ENCODE results near the gene MAPK8.

GRCh38 chr10:48358838-48359237 lies 52.4 kb downstream of the MAPK8 start:
- no peak for TF ChIP-seq CTCF (IDR thresholded peaks at IDR 0.05 in 2 of 3, conservative IDR thresholded peaks at IDR 0.05 in 1 of 3; ENCODE audit: insufficient read depth in 2 of 3, low read depth in 1 of 3, low read length in 3 of 3)
- TF ChIP-seq ZNF785 (CRISPR knock-in tag; IDR thresholded peaks at IDR 0.05): no peak
- no peak for TF ChIP-seq ZNF780A (CRISPR knock-in tag; IDR thresholded peaks at IDR 0.05)
- no peak for TF ChIP-seq POLR2A (conservative IDR thresholded peaks at IDR 0.05)
- TF ChIP-seq CREB3L1 (IDR thresholded peaks at IDR 0.05; ENCODE audit: borderline replicate concordance, low read depth): no peak
- TF ChIP-seq KLF16 (IDR thresholded peaks at IDR 0.05): no peak
- no peak for TF ChIP-seq GMEB1 (CRISPR knock-in tag; IDR thresholded peaks at IDR 0.05)
- TF ChIP-seq NCOA4 (IDR thresholded peaks at IDR 0.05; ENCODE audit: partially characterized antibody): no peak
- no peak for TF ChIP-seq REST (IDR thresholded peaks at IDR 0.05; ENCODE audit: borderline replicate concordance)
- no peak for TF ChIP-seq REST (CRISPR knock-in tag; IDR thresholded peaks at IDR 0.05; ENCODE audit: low read depth)
- no peak for TF ChIP-seq FOXP1 (CRISPR knock-in tag; IDR thresholded peaks at IDR 0.05)

Data from K562 (cell line).